ENCODE measurements around the gene TOX2.

The TOX2 gene

GRCh38 chr20:44054118-44054517, 139.5 kb downstream of the TOX2 start:
- DNase-seq (ENCODE audit: low read depth in 1 of 2, low spot score in 1 of 2), result no peak

- DNase-seq (ENCODE audit: low read depth in 1 of 2, low spot score in 1 of 2), result no peak
Measured at GRCh38 chr20:44054849-44055248, 140.2 kb downstream of the TOX2 start.

GRCh38 chr20:44056010-44056698, 141.5 kb downstream of the TOX2 start:
- peak in 1 of 2 donors; percentile 18 for DNase-seq (ENCODE audit: low read depth in 1 of 2, low spot score in 1 of 2)

GRCh38 chr20:44057698-44058675, 143.3 kb downstream of the TOX2 start:
- no peak for DNase-seq (ENCODE audit: low read depth in 1 of 2, low spot score in 1 of 2)

- DNase-seq (ENCODE audit: low read depth in 1 of 2, low spot score in 1 of 2), result no peak
Measured at GRCh38 chr20:44064501-44065400, 150.1 kb downstream of the TOX2 start.

GRCh38 chr20:44065401-44066340, 151.0 kb downstream of the TOX2 start:
- DNase-seq (ENCODE audit: low read depth in 1 of 2, low spot score in 1 of 2), result no peak

GRCh38 chr20:44066645-44067606, 152.3 kb downstream of the TOX2 start:
- DNase-seq (ENCODE audit: low read depth in 1 of 2, low spot score in 1 of 2), result no peak

GRCh38 chr20:44067650-44068081, 153.0 kb downstream of the TOX2 start:
- DNase-seq (ENCODE audit: low read depth in 1 of 2, low spot score in 1 of 2), result no peak

GRCh38 chr20:44068316-44069201, 153.9 kb downstream of the TOX2 start:
- no peak for DNase-seq (ENCODE audit: low read depth in 1 of 2, low spot score in 1 of 2)

GRCh38 chr20:44069203-44070011, 154.8 kb downstream of the TOX2 start:
- peak; percentile 18 for DNase-seq (ENCODE audit: low read depth in 1 of 2, low spot score in 1 of 2)

GRCh38 chr20:44070139-44070900, 155.7 kb downstream of the TOX2 start:
- DNase-seq (ENCODE audit: low read depth in 1 of 2, low spot score in 1 of 2), result no peak

GRCh38 chr20:44071057-44071456, 156.4 kb downstream of the TOX2 start:
- no peak for DNase-seq (ENCODE audit: low read depth in 1 of 2, low spot score in 1 of 2)

GRCh38 chr20:44071526-44072111, 157.0 kb downstream of the TOX2 start:
- no peak for DNase-seq (ENCODE audit: low read depth in 1 of 2, low spot score in 1 of 2)

- no peak for DNase-seq (ENCODE audit: low read depth in 1 of 2, low spot score in 1 of 2)
Measured at GRCh38 chr20:44072384-44072783, 157.7 kb downstream of the TOX2 start.

GRCh38 chr20:44073011-44073674, 158.5 kb downstream of the TOX2 start:
- DNase-seq (ENCODE audit: low read depth in 1 of 2, low spot score in 1 of 2), result no peak
